ENCODE data around the gene THAP11. TPM values are rescaled to one million over a fixed set of nuclear protein-coding genes. Genes with fewer than 3 reads are reported as not detected.

Gene THAP11
- polyA plus RNA-seq, 1 of the 3 experiments (the other 2 are of a cell fraction), result 34.8 TPM

GRCh38 chr16:67825906-67826305 lies 16.2 kb upstream of the THAP11 start:
- Histone ChIP-seq H3K27me3 (ENCODE audit: insufficient read depth) (no peaks in the 10 kb centered on the region), H3K9me3 (no peaks in the 10 kb centered on the region), H3K36me3 (replicated peaks in 1 of 2; ENCODE audit: control insufficient read depth in 1 of 2, insufficient read depth in 2 of 2, low read length in 1 of 2) (peaks cover 0 to 44% of the 10 kb centered on the region in 2 experiments), H3K4me3 (ENCODE audit: low read depth in 2 of 2, low read length in 1 of 2) (no peak overlapping the region), H3K4me2 (no peak overlapping the region), H3K9me2 (no peaks in the 10 kb centered on the region), H3K27ac (ENCODE audit: low read depth in 2 of 2, low read length in 1 of 2) (no peak overlapping the region), H3K79me2 (ENCODE audit: insufficient read depth) (no peaks in the 10 kb centered on the region), H3F3A (replicated peaks; ENCODE audit: insufficient read depth) (no peaks in the 10 kb centered on the region), H3K4me1 (ENCODE audit: control insufficient read depth in 1 of 2, insufficient read depth in 2 of 2, low read depth in 1 of 2, low read length in 1 of 2) (no peaks in the 10 kb centered on the region), H4K20me1 (ENCODE audit: insufficient read depth) (no peaks in the 10 kb centered on the region), H2AFZ (ENCODE audit: low read depth) (no peak overlapping the region), H3K9ac (no peak overlapping the region)
- WGBS (ENCODE audit: low lambda C conversion rate), result 97% methylated on average over 10 of the region's 14 CpGs
- POLR2A ChIA-PET, result interaction anchor here (0.6 kb wide), 1 partner anchor 9 kb away, joined by 3 read pairs; no protein-coding TSS in a partner anchor
- TF ChIP-seq RFX5 (IDR thresholded peaks at IDR 0.05; ENCODE audit: low read length) (no peak), EZH2phosphoT487 (IDR thresholded peaks at IDR 0.05; ENCODE audit: borderline replicate concordance, low read depth) (no peak), JUND (IDR thresholded peaks at IDR 0.05) (no peak), MXI1 (IDR thresholded peaks at IDR 0.05; ENCODE audit: low read depth, low read length) (no peak), FOXJ3 (CRISPR knock-in tag; IDR thresholded peaks at IDR 0.05) (no peak), NFIC (IDR thresholded peaks at IDR 0.05; ENCODE audit: borderline replicate concordance) (no peak), RXRA (IDR thresholded peaks at IDR 0.05; ENCODE audit: borderline replicate concordance, low read depth) (no peak), MAX (IDR thresholded peaks at IDR 0.05; ENCODE audit: low read depth) (no peak), IRF3 (IDR thresholded peaks at IDR 0.05; ENCODE audit: low read depth, low read length) (no peak), PBX3 (IDR thresholded peaks at IDR 0.05) (no peak)
- no peak for DNase-seq
- CTCF ChIA-PET, result interaction anchor here (1.1 to 5.7 kb wide), 2 partner anchors 10 to 153 kb away, joined by 4 to 77 read pairs; no protein-coding TSS in a partner anchor

- no peaks in the 10 kb centered on the region for H3K9me3 ChIP-seq
- no peak overlapping the region for H3K4me3 ChIP-seq (ENCODE audit: low read depth in 2 of 2, low read length in 1 of 2)
- H3K9me2 ChIP-seq, result no peaks in the 10 kb centered on the region
- H4K20me1 ChIP-seq (ENCODE audit: insufficient read depth), result no peaks in the 10 kb centered on the region
- H2AFZ ChIP-seq (ENCODE audit: low read depth), result no peak overlapping the region
- DNase-seq, result no peak
- no peak overlapping the region for H3K4me2 ChIP-seq
- WGBS (ENCODE audit: low lambda C conversion rate), result no CpG with 5 or more reads among the region's 4 CpGs
- no peaks in the 10 kb centered on the region for H3K27me3 ChIP-seq (ENCODE audit: insufficient read depth)
- CTCF ChIA-PET, result interaction anchor here (2.2 to 5.7 kb wide), 2 partner anchors 13 kb away, joined by 7 to 77 read pairs; no protein-coding TSS in a partner anchor
- no peaks in the 10 kb centered on the region for H3F3A ChIP-seq (replicated peaks; ENCODE audit: insufficient read depth)
- POLR2A ChIA-PET, result interaction anchor here (1.5 kb wide), 1 partner anchor 12 kb away, joined by 4 read pairs; no protein-coding TSS in a partner anchor
- TF ChIP-seq NFIC (IDR thresholded peaks at IDR 0.05; ENCODE audit: borderline replicate concordance), result no peak
- no peak for TF ChIP-seq IRF3 (IDR thresholded peaks at IDR 0.05; ENCODE audit: low read depth, low read length)
- no peak for TF ChIP-seq SIN3A (IDR thresholded peaks at IDR 0.05; ENCODE audit: borderline replicate concordance, low read depth, low read length)
- no peak for TF ChIP-seq USF2 (IDR thresholded peaks at IDR 0.05; ENCODE audit: borderline replicate concordance, low read depth, low read length)
- no peak for TF ChIP-seq USF1 (IDR thresholded peaks at IDR 0.05; ENCODE audit: borderline replicate concordance, low read depth)
- TF ChIP-seq MAX (IDR thresholded peaks at IDR 0.05; ENCODE audit: low read depth), result no peak
- H3K4me1 ChIP-seq (ENCODE audit: control insufficient read depth in 1 of 2, insufficient read depth in 2 of 2, low read depth in 1 of 2, low read length in 1 of 2), result peaks cover 0 to 9% of the 10 kb centered on the region in 2 experiments; a peak in 1 of 4 replicates
- H3K9ac ChIP-seq, result no peak overlapping the region
- H3K79me2 ChIP-seq (ENCODE audit: insufficient read depth), result peaks cover 16% of the 10 kb centered on the region
- no peak overlapping the region for H3K27ac ChIP-seq (ENCODE audit: low read depth in 2 of 2, low read length in 1 of 2)
- H3K36me3 ChIP-seq (replicated peaks in 1 of 2; ENCODE audit: control insufficient read depth in 1 of 2, insufficient read depth in 2 of 2, low read length in 1 of 2), result peaks cover 0 to 58% of the 10 kb centered on the region in 2 experiments
Measured at GRCh38 chr16:67828651-67829050, 13.5 kb upstream of the THAP11 start.
